H9 (cell line): ENCODE results near the gene ZBTB25. TPM values are rescaled to one million over a fixed set of nuclear protein-coding genes. Genes with fewer than 3 reads are reported as not detected.

ENCODE experiments used
- DNase-seq: peaks from one replicate; pipeline ENCODE4 v3.0.0-alpha.2; 2017
- H2AFZ ChIP-seq: one replicate; pipeline ENCODE4 v1.6.1; 2013; ENCODE audit warnings: mild to moderate bottlenecking, low read length, control low read depth, moderate library complexity
- H2AK5ac ChIP-seq: 2 replicates; pipeline ENCODE4 v1.6.1; 2013; ENCODE audit warnings: low read length, control low read depth, mixed read lengths; ENCODE audit not compliant: insufficient read length
- H2BK120ac ChIP-seq: one replicate; pipeline ENCODE4 v1.6.1; 2013; ENCODE audit warnings: low read depth, mild to moderate bottlenecking, low read length, control low read depth, inconsistent platforms; ENCODE audit not compliant: poor library complexity, severe bottlenecking
- H2BK12ac ChIP-seq: 2 replicates; pipeline ENCODE4 v1.6.1; 2013; ENCODE audit warnings: low read length, control low read depth, mixed read lengths, low read depth; ENCODE audit not compliant: insufficient read length
- H2BK15ac ChIP-seq: 2 replicates; pipeline ENCODE4 v1.6.1; 2013; ENCODE audit warnings: low read depth, low read length, control low read depth
- H2BK20ac ChIP-seq: one replicate; pipeline ENCODE4 v1.6.1; 2013; ENCODE audit warnings: low read depth, mild to moderate bottlenecking, low read length, control low read depth, inconsistent platforms; ENCODE audit not compliant: poor library complexity, severe bottlenecking
- H2BK5ac ChIP-seq: 2 replicates; pipeline ENCODE4 v1.6.1; 2013; ENCODE audit warnings: low read length, control low read depth, mixed read lengths; ENCODE audit not compliant: insufficient read length
- H3K14ac ChIP-seq: 2 replicates; pipeline ENCODE4 v1.6.1; 2013; ENCODE audit warnings: low read length, control low read depth; ENCODE audit not compliant: insufficient read depth
- H3K18ac ChIP-seq: 2 replicates; pipeline ENCODE4 v1.6.1; 2013; ENCODE audit warnings: low read depth, mild to moderate bottlenecking, mixed read lengths, low read length, control low read depth; ENCODE audit not compliant: insufficient read length
- H3K23ac ChIP-seq: 2 replicates; pipeline ENCODE4 v1.6.1; 2013; ENCODE audit warnings: low read length, control low read depth, mixed read lengths, low read depth; ENCODE audit not compliant: insufficient read length
- H3K23me2 ChIP-seq: 2 replicates; pipeline ENCODE4 v1.6.1; 2013; ENCODE audit warnings: low read depth, mild to moderate bottlenecking, mixed read lengths, low read length, control low read depth; ENCODE audit not compliant: insufficient read length, poor library complexity, severe bottlenecking
- H3K27ac ChIP-seq: 2 replicates; pipeline ENCODE4 v1.5.1; 2013; ENCODE audit warnings: low read length, control low read depth, mixed read lengths, low read depth; ENCODE audit not compliant: insufficient read length
- H3K27me3 ChIP-seq: 2 replicates; pipeline ENCODE4 v1.6.1; 2013; ENCODE audit warnings: low read length, control low read depth, inconsistent platforms; ENCODE audit not compliant: insufficient read depth
- H3K4ac ChIP-seq: 2 replicates; pipeline ENCODE4 v1.6.1; 2013; ENCODE audit warnings: low read depth, mild to moderate bottlenecking, control low read depth, inconsistent platforms, low read length, moderate library complexity
- H3K4me1 ChIP-seq: 2 replicates; pipeline ENCODE4 v1.6.1; 2013; ENCODE audit warnings: low read length, control low read depth, inconsistent platforms; ENCODE audit not compliant: insufficient read depth
- H3K4me2 ChIP-seq: 2 replicates; pipeline ENCODE4 v1.6.1; 2013; ENCODE audit warnings: low read length, control low read depth, mixed read lengths; ENCODE audit not compliant: insufficient read length, insufficient read depth
- H3K56ac ChIP-seq: 2 replicates; pipeline ENCODE4 v1.6.1; 2013; ENCODE audit warnings: low read depth, mild to moderate bottlenecking, mixed read lengths, low read length, control low read depth; ENCODE audit not compliant: insufficient read length
- H3K79me1 ChIP-seq: 2 replicates; pipeline ENCODE4 v1.6.1; 2013; ENCODE audit warnings: low read depth, mild to moderate bottlenecking, moderate library complexity, low read length, control low read depth, inconsistent platforms; ENCODE audit not compliant: insufficient read depth, poor library complexity, severe bottlenecking
- H3K79me2 ChIP-seq: 2 replicates; pipeline ENCODE4 v1.6.1; 2013; ENCODE audit warnings: low read length, control low read depth, inconsistent platforms; ENCODE audit not compliant: insufficient read depth
- H3K9ac ChIP-seq: 2 replicates; pipeline ENCODE4 v1.6.1; 2013; ENCODE audit warnings: low read length, control low read depth, mixed read lengths; ENCODE audit not compliant: insufficient read length; ENCODE audit errors: extremely low read depth
- H3K9me3 ChIP-seq: one replicate; pipeline ENCODE4 v1.6.1; 2013; ENCODE audit warnings: low read depth, low read length, inconsistent platforms; ENCODE audit not compliant: control insufficient read depth
- H3T11ph ChIP-seq: one replicate; pipeline ENCODE4 v1.6.1; 2013; ENCODE audit warnings: mild to moderate bottlenecking, low read length, control low read depth, inconsistent platforms
- H4K20me1 ChIP-seq: one replicate; pipeline ENCODE4 v1.6.1; 2013; ENCODE audit not compliant: control insufficient read depth, insufficient read length, insufficient read depth
- H4K5ac ChIP-seq: 2 replicates; pipeline ENCODE4 v1.6.1; 2013; ENCODE audit warnings: low read depth, mild to moderate bottlenecking, mixed read lengths, low read length, control low read depth; ENCODE audit not compliant: insufficient read length
- H4K8ac ChIP-seq: replicated peaks from 2 replicates; pipeline ENCODE4 v1.6.1; 2013; ENCODE audit warnings: low read length, control low read depth, mixed read lengths, low read depth; ENCODE audit not compliant: insufficient read length
- H4K91ac ChIP-seq: 2 replicates; pipeline ENCODE4 v1.6.1; 2013; ENCODE audit warnings: low read depth, mild to moderate bottlenecking, moderate library complexity, mixed read lengths, low read length, control low read depth; ENCODE audit not compliant: insufficient read length
- H3K27ac Mint-ChIP-seq, 3 experiments: 2 replicates in 2 of 3; 3 replicates in 1 of 3; pipeline ENCODE4 v1.8.0; 2020 to 2021; ENCODE audit warnings: mixed read lengths in 3 of 3, mild to moderate bottlenecking in 1 of 3, moderate library complexity in 1 of 3
- H3K27me3 Mint-ChIP-seq: 2 replicates; pipeline ENCODE4 v1.8.0; 2021; ENCODE audit warnings: low read depth, mild to moderate bottlenecking, moderate library complexity, mixed read lengths
- H3K36me3 Mint-ChIP-seq, 3 experiments: 2 replicates in 2 of 3; 3 replicates in 1 of 3; pipeline ENCODE4 v1.8.0; 2020 to 2021; ENCODE audit warnings: low read depth in 3 of 3, mixed read lengths in 3 of 3; ENCODE audit not compliant: insufficient read depth in 1 of 3
- H3K4me1 Mint-ChIP-seq, 2 experiments: 2 replicates each; pipeline ENCODE4 v1.8.0; 2020; ENCODE audit warnings: mixed read lengths in 2 of 2
- H3K4me3 Mint-ChIP-seq, 2 experiments: 2 replicates in 1 of 2; 3 replicates in 1 of 2; pipeline ENCODE4 v1.8.0; 2020 to 2021; ENCODE audit warnings: mild to moderate bottlenecking in 2 of 2, mixed read lengths in 2 of 2, moderate library complexity in 1 of 2
- H3K9me3 Mint-ChIP-seq, 2 experiments: 2 replicates in 1 of 2; 3 replicates in 1 of 2; pipeline ENCODE4 v1.8.0; 2020; ENCODE audit warnings: mild to moderate bottlenecking in 2 of 2, mixed read lengths in 2 of 2, moderate library complexity in 1 of 2
- CTCF ChIP-seq: fragments of 200-600 bp; sonication (generic); conservative IDR thresholded peaks from 3 replicates; pipeline ENCODE4 v1.8.0; 2021; ENCODE audit warnings: antibody characterized with exemption, mild to moderate bottlenecking
- WGBS: extraction: QIAGEN DNeasy Blood & Tissue Kit; methylation state at CpG from one replicate; pipeline ENCODE4 v1.1.7; 2013; ENCODE audit warnings: missing lambda C conversion rate, low lambda C conversion rate, mixed read lengths; ENCODE audit not compliant: insufficient read length; ENCODE audit errors: extremely low coverage; 5-methylcytosine and 5-hydroxymethylcytosine counted together
- total RNA-seq: library from RNA; stranded (reverse); gene quantifications from 2 replicates; pipeline ENCODE4 v1.2.1, GENCODE V29; 2021

The ZBTB25 gene
- total RNA-seq, 1 experiment from 2014 or later = 8.2 TPM

DNA sequence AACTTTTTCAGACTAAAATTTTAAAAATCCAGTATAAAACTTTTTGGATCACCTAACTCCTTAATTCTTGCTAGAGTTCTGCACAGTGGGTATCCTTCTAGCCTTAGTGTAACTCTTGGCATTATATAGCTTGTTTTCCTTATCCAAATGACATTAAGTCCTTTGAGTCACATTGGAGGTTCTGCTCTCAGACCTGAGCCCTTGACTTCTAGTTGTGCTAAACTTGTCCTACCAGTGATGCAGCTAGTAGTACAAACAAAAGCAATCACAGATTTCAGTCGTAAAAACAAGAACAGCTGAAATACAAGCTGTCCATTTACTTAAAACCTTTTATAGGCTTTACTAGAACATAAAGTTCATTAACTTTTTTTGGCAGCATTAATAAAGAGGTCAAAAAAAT, 11.4 kb upstream of the ZBTB25 start:
- Histone ChIP-seq H3K79me2 (peaks cover 20% of the 10 kb centered on the region; the same call in 1 of the 2 replicates), H3K23ac (no peak overlapping the region), H3K27ac (no peak overlapping the region), H2BK120ac (no peak overlapping the region), H3K56ac (no peak overlapping the region), H2BK12ac (no peak overlapping the region), H3K9ac (no peak overlapping the region), H2AK5ac (no peak overlapping the region), H2BK20ac (no peak overlapping the region), H2AFZ (no peak overlapping the region), H3K27me3 (no peaks in the 10 kb centered on the region), H3K4ac (no peak overlapping the region), H4K8ac (no peak overlapping the region), H3K23me2 (no peaks in the 10 kb centered on the region), H3K4me2 (no peak overlapping the region), H2BK5ac (no peak overlapping the region), H4K5ac (no peak overlapping the region), H3T11ph (no peak overlapping the region), H2BK15ac (no peak overlapping the region), H3K14ac (no peak overlapping the region), H4K20me1 (no peaks in the 10 kb centered on the region), H3K79me1 (no peaks in the 10 kb centered on the region), H3K9me3 (no peaks in the 10 kb centered on the region), H3K4me1 (no peaks in the 10 kb centered on the region), H4K91ac (no peak overlapping the region), H3K18ac (no peak overlapping the region)
- Mint-ChIP-seq H3K27me3 (no peaks in the 10 kb centered on the region), H3K36me3 (no peaks in the 10 kb centered on the region), H3K9me3 (no peaks in the 10 kb centered on the region), H3K4me1 (peaks cover 13% of the 10 kb centered on the region in 2 experiments), H3K4me3 (no peak overlapping the region), H3K27ac (no peak overlapping the region)
- no peak for DNase-seq
- no peak for TF ChIP-seq CTCF
- WGBS = no CpG with 5 or more reads among the region's 1 CpG
